K562 (cell line): Measurements from ENCODE around the gene MCMBP. TPM values are rescaled to one million over a fixed set of nuclear protein-coding genes. Genes with fewer than 3 reads are reported as not detected.

Source experiments
- ATAC-seq: fragments of 200-7000 bp; cut with Tn5 transposase; 3 replicates; pipeline ENCODE4 v1.9.1; 2020; ENCODE audit warnings: moderate library complexity
- BruUV-seq: library from RNA; stranded (reverse); fragments of 400-500 nt; replicated peaks from 2 replicates; lab custom pipeline; 2021; lab: Mats Ljungman, UMichigan
- CTCF ChIA-PET: fragments of 300-600 bp; formaldehyde crosslinking; extraction: SDS; loops from one replicate; lab custom pipeline; 2021; ENCODE audit warnings: low intra/inter-chr PET ratio; lab: Yijun Ruan, JAX
- POLR2A ChIA-PET: fragments of 300-600, 350-650 bp; sonication (Branson Sonifier 250); formaldehyde crosslinking; extraction: SDS; loops from one replicate; lab custom pipeline; 2021; ENCODE audit warnings: antibody characterized with exemption, inconsistent platforms; lab: Yijun Ruan, JAX
- DNase-seq, 4 experiments: peaks; one replicate each; pipeline versions ENCODE4 v3.0.0 to v3.0.0-alpha.2; 2011 to 2018; ENCODE audit warnings: low spot score in 3 of 4, mixed read lengths in 3 of 4; ENCODE audit errors: extremely low read depth in 1 of 4
- FAIRE-seq: peaks from 2 replicates; lab custom pipeline; 2011; peaks lifted over from hg19 to GRCh38; lab: Jason Lieb, UNC
- H2AFZ ChIP-seq: 2 replicates; pipeline ENCODE4 v1.6.0; 2011; ENCODE audit warnings: low read depth, low read length, control low read depth, inconsistent platforms
- H3K27ac ChIP-seq: fragments of 200-600 bp; 3 replicates; pipeline ENCODE4 v1.8.0; 2011; ENCODE audit warnings: low read depth, mild to moderate bottlenecking, control low read depth, inconsistent platforms, low read length, moderate library complexity, mixed read lengths; ENCODE audit errors: extremely low read depth
- H3K27me3 ChIP-seq, 2 experiments: fragments of 300-600 bp in 1 of 2; 2 replicates in 1 of 2; 3 replicates in 1 of 2; pipeline versions ENCODE4 v1.6.0 to v1.8.0; 2011; ENCODE audit warnings: inconsistent platforms in 2 of 2, low read length in 2 of 2, mild to moderate bottlenecking in 1 of 2, mixed read lengths in 1 of 2, moderate library complexity in 1 of 2; ENCODE audit not compliant: control insufficient read depth in 2 of 2, insufficient read depth in 2 of 2
- H3K36me3 ChIP-seq: fragments of 300-600 bp; 3 replicates; pipeline ENCODE4 v1.8.0; 2011; ENCODE audit warnings: mild to moderate bottlenecking, low read length, inconsistent platforms; ENCODE audit not compliant: control insufficient read depth, insufficient read depth
- H3K4me1 ChIP-seq, 2 experiments: fragments of 200-600 bp in 1 of 2; replicated peaks in 1 of 2; 2 replicates in 1 of 2; 3 replicates in 1 of 2; pipeline versions ENCODE4 v1.5.1 to v1.8.0; 2011; ENCODE audit warnings: inconsistent platforms in 2 of 2, low read length in 2 of 2, mild to moderate bottlenecking in 1 of 2, mixed read lengths in 1 of 2, moderate library complexity in 1 of 2; ENCODE audit not compliant: control insufficient read depth in 2 of 2, insufficient read depth in 2 of 2
- H3K4me2 ChIP-seq: 2 replicates; pipeline ENCODE4 v1.6.1; 2011; ENCODE audit warnings: low read length, control low read depth, inconsistent platforms, mixed read lengths; ENCODE audit not compliant: insufficient read depth
- H3K4me3 ChIP-seq: fragments of 200-600 bp; sonication (generic), shearing (Covaris generic); 2 replicates; pipeline ENCODE4 v1.5.1; 2016; ENCODE audit warnings: control low read depth, inconsistent platforms
- H3K79me2 ChIP-seq: fragments of 200-600 bp; 3 replicates; pipeline ENCODE4 v1.8.0; 2011; ENCODE audit warnings: low read length, inconsistent platforms; ENCODE audit not compliant: control insufficient read depth, insufficient read depth
- H3K9ac ChIP-seq, 2 experiments: 2 replicates each; pipeline versions ENCODE4 v1.6.0 to v1.6.1; 2011; ENCODE audit warnings: low read depth in 2 of 2, low read length in 2 of 2, control low read depth in 1 of 2, inconsistent platforms in 1 of 2, mild to moderate bottlenecking in 1 of 2, mixed read lengths in 1 of 2; ENCODE audit not compliant: insufficient read depth in 1 of 2
- H3K9me1 ChIP-seq: one replicate; pipeline ENCODE4 v1.6.0; 2011; ENCODE audit warnings: inconsistent platforms, mild to moderate bottlenecking, low read length, moderate library complexity; ENCODE audit not compliant: control insufficient read depth, insufficient read depth
- H3K9me3 ChIP-seq: replicated peaks from 2 replicates; pipeline ENCODE4 v1.5.1; 2011; ENCODE audit warnings: low read depth, low read length, inconsistent platforms; ENCODE audit not compliant: control insufficient read depth, insufficient read depth
- H4K20me1 ChIP-seq: replicated peaks from 2 replicates; pipeline ENCODE4 v1.6.1; 2011; ENCODE audit warnings: low read length, inconsistent platforms, mixed read lengths; ENCODE audit not compliant: control insufficient read depth, insufficient read depth
- CREBBP ChIP-seq: IDR thresholded peaks from one replicate; pipeline ENCODE4 v1.6.1; 2012; ENCODE audit warnings: low read depth, mild to moderate bottlenecking, control low read depth, inconsistent platforms, low read length
- E2F6 ChIP-seq, 2 experiments: IDR thresholded peaks; 2 replicates each; pipeline ENCODE4 v1.6.1; 2011; ENCODE audit warnings: borderline replicate concordance in 1 of 2, control low read depth in 1 of 2, low read depth in 1 of 2, low read length in 1 of 2, mild to moderate bottlenecking in 1 of 2, mixed read lengths in 1 of 2, moderate library complexity in 1 of 2; ENCODE audit not compliant: insufficient read depth in 1 of 2, insufficient read length in 1 of 2, poor library complexity in 1 of 2, severe bottlenecking in 1 of 2; ENCODE audit errors: extremely low read depth in 1 of 2
- HNRNPUL1 ChIP-seq: fragments of 200-400 bp; formaldehyde crosslinking; IDR thresholded peaks from 2 replicates; pipeline ENCODE4 v1.6.1; 2017; ENCODE audit warnings: low read length
- RBM34 ChIP-seq: fragments of 200-400 bp; formaldehyde crosslinking; IDR thresholded peaks from 2 replicates; pipeline ENCODE4 v1.6.1; 2018; ENCODE audit warnings: low read length, borderline replicate concordance; ENCODE audit not compliant: insufficient read depth
- SAP30 ChIP-seq: fragments of 200-600 bp; sonication (generic); IDR thresholded peaks from 2 replicates; pipeline ENCODE4 v1.6.1; 2012; ENCODE audit warnings: borderline replicate concordance, low read depth, mild to moderate bottlenecking, moderate library complexity, low read length, control low read depth, inconsistent platforms; ENCODE audit not compliant: insufficient read depth, poor library complexity, severe bottlenecking
- TARDBP ChIP-seq: fragments of 450-650 bp; IDR thresholded peaks from 2 replicates; pipeline ENCODE4 v1.6.1; 2016
- ZNF217 ChIP-seq: sonication (generic); formaldehyde crosslinking; IDR thresholded peaks from 2 replicates; pipeline ENCODE4 v1.8.0; 2022; ENCODE audit warnings: mild to moderate bottlenecking, missing genetic modification reagents
- WGBS: fragments of 100-300 bp; shearing (Covaris generic); methylation state at CpG from one replicate; pipeline ENCODE4 v1.1.6; 2016; ENCODE audit warnings: low coverage, mixed read lengths; ENCODE audit not compliant: insufficient coverage; ENCODE audit errors: missing lambda C conversion rate; 5-methylcytosine and 5-hydroxymethylcytosine counted together
- in situ Hi-C: fragments of 300-500 bp; cut with MboI; formaldehyde crosslinking; loops from 4 replicates; pipeline ENCODE4 v1.15.0; 2018; ENCODE audit warnings: inconsistent platforms, mixed read lengths
- intact Hi-C: fragments of 100-400 bp; cut with micrococcal nuclease; formaldehyde crosslinking; loops from 2 replicates; pipeline ENCODE4 v1.14.2; 2022
- polyA plus RNA-seq, 8 experiments: library from polyadenylated mRNA; depleted of rRNA in 4 of 8; stranded (reverse) in 5 of 8; unstranded in 3 of 8; fragments of >200 nt; fragmentation: Nextera tagmentation in 2 of 8; fragmentation: Illumina TruSeq in 1 of 8; extraction: Ambion mirVana in 2 of 8; extraction: Trizol in 1 of 8; gene quantifications; 2 replicates each; pipeline versions ENCODE4 v1.2.1 to v1.2.3, GENCODE V29; 2011 to 2014; ENCODE audit warnings: inconsistent platforms in 1 of 8, missing spikeins in 1 of 8
- total RNA-seq, 7 experiments: library from RNA; depleted of rRNA in 6 of 7; stranded (reverse); fragments of >200 nt in 6 of 7; fragmentation: Illumina TruSeq in 2 of 7; extraction: Trizol in 2 of 7; gene quantifications; 2 replicates each; pipeline versions ENCODE4 v1.2.1 to v1.2.3, GENCODE V29; 2011 to 2021; ENCODE audit warnings: low replicate concordance in 1 of 7
- TF ChIP-seq, protein P1 (sequence below): sonication (generic); formaldehyde crosslinking; IDR thresholded peaks from 2 replicates; pipeline ENCODE4 v1.8.0; 2022; ENCODE audit warnings: missing genetic modification reagents, mild to moderate bottlenecking, borderline replicate concordance

MCMBP gene
- total and polyA plus RNA-seq, 9 of the 15 experiments (the other 6 are each of a cell fraction or from before 2014, with no cell fraction given), result 11.2 to 74.3 (median 50.5) TPM

DNA sequence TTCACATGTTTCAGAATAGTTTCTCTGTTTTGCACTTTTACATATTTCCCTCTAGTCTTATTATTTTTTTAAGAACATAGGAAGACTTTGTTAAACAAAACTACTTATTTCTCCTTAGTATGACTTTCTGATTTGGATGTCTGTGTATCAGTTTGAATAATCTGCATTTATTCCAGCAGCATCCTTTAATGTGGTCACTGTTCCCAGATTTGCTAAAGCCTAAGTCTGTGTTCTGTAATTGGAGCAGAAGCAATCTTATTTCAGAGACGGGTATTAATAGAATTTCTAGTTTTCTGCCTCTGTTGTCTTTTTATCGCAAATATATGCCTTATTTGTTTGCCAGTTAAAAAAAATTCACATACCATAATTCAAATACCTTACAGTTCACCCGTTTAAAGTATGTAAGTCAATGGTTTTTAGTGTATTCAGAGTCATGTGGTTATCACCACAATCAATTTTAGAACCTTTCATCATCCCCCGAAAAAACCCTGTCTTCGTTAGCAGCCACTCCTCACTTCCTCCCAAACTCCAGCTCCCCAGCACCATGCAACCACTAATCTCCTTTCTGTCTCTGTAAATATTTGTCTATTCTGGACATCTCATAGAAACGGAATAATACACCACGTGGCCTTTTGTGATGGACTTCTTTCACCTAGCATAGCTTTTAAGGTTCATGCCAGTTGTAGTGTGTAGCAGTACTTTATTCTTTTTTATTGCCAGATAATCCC lies 88.1 kb downstream of the MCMBP start (continued):
- TF ChIP-seq CREBBP (no peak), RBM34 (no peak), TARDBP (no peak)
- TF ChIP-seq, protein P1, sequence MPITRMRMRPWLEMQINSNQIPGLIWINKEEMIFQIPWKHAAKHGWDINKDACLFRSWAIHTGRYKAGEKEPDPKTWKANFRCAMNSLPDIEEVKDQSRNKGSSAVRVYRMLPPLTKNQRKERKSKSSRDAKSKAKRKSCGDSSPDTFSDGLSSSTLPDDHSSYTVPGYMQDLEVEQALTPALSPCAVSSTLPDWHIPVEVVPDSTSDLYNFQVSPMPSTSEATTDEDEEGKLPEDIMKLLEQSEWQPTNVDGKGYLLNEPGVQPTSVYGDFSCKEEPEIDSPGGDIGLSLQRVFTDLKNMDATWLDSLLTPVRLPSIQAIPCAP, result no peak

GRCh38 chr10:119783665-119784027 lies 89.0 kb downstream of the MCMBP start:
- DNase-seq (no peak), FAIRE-seq (no peak), ATAC-seq (no peak)
- ChIA-PET CTCF (no interaction called here), POLR2A (no interaction called here)
- WGBS, result 87% methylated on average over 7 of the region's 7 CpGs
- H3K4me1 ChIP-seq, result peaks cover 2 to 16% of the 10 kb centered on the region in 2 experiments; a peak in 4 of 5 replicates
- no peaks in the 10 kb centered on the region for H3K79me2 ChIP-seq
- no peaks in the 10 kb centered on the region for H4K20me1 ChIP-seq
- no peak overlapping the region for H2AFZ ChIP-seq
- H3K9ac ChIP-seq, result no peak overlapping the region
- H3K9me3 ChIP-seq, result no peaks in the 10 kb centered on the region
- no peaks in the 10 kb centered on the region for H3K27me3 ChIP-seq
- TF ChIP-seq ZNF217 (CRISPR knock-in tag) (no peak), SAP30 (no peak), HNRNPUL1 (no peak), E2F6 (IDR thresholded peaks at IDR 0.05; ENCODE audit: borderline replicate concordance in 1 of 2, extremely low read depth in 1 of 2, insufficient read depth in 1 of 2, insufficient read length in 1 of 2, low read depth in 1 of 2, low read length in 1 of 2, poor library complexity in 1 of 2, severe bottlenecking in 1 of 2) (no peak)
- intact Hi-C loops (no loop called here), in situ Hi-C loops (no loop called here)
- H3K4me3 ChIP-seq, result no peak overlapping the region
- no peaks in the 10 kb centered on the region for H3K9me1 ChIP-seq
- no TSS peak for BruUV-seq
- H3K4me2 ChIP-seq, result no peak overlapping the region
- no peaks in the 10 kb centered on the region for H3K36me3 ChIP-seq
- no peak overlapping the region for H3K27ac ChIP-seq
